ENCODE measurements around the gene C19orf73. TPM values are rescaled to one million over a fixed set of nuclear protein-coding genes. Genes with fewer than 3 reads are reported as not detected.

Gene C19orf73
- total and polyA plus RNA-seq, 9 of the 15 experiments (the other 6 are each of a cell fraction or from before 2014, with no cell fraction given): 0.08 to 7.4 (median 1.4) TPM

DNA sequence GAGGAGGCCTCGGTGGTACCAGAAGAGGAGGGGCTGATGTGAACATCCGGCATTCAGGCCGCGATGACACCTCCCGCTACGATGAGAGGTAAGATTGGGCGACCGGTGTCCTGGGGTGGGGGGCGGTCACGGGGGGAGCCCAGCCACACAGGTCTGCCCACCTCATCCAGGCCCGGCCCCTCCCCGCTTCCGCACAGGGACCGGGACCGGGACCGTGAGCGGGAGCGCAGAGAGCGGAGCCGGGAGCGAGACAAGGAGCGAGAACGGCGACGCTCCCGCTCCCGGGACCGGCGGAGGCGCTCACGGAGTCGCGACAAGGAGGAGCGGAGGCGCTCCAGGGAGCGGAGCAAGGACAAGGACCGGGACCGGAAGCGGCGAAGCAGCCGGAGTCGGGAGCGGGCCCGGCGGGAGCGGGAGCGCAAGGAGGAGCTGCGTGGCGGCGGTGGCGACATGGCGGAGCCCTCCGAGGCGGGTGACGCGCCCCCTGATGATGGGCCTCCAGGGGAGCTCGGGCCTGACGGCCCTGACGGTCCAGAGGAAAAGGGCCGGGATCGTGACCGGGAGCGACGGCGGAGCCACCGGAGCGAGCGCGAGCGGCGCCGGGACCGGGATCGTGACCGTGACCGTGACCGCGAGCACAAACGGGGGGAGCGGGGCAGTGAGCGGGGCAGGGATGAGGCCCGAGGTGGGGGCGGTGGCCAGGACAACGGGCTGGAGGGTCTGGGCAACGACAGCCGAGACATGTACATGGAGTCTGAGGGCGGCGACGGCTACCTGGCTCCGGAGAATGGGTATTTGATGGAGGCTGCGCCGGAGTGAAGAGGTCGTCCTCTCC lies 11.1 kb downstream of the C19orf73 start:
- in situ Hi-C loops (cut with MboI): no loop called here
- FAIRE-seq: no peak

More for the DNA sequence above, 11.1 kb downstream of the C19orf73 start:
- POLR2A ChIA-PET: interaction anchor here (0.8 to 2.2 kb wide), 3 partner anchors 10 to 20 kb away, joined by 3 to 12 read pairs (median 5); no protein-coding TSS in a partner anchor
- intact Hi-C loops (cut with micrococcal nuclease): no loop called here
- Histone ChIP-seq H3K4me2 (ENCODE audit: insufficient read depth, low read length) (no peak overlapping the region), H3K9me1 (ENCODE audit: control insufficient read depth, insufficient read depth, low read length) (peaks cover 11% of the 10 kb centered on the region), H4K20me1 (replicated peaks; ENCODE audit: control insufficient read depth, insufficient read depth, low read length) (peaks cover 17% of the 10 kb centered on the region), H3K79me2 (ENCODE audit: control insufficient read depth, insufficient read depth, low read length) (peaks cover 5% of the 10 kb centered on the region; the same call in 2 of the 3 replicates), H3K4me3 (no peak overlapping the region), H3K27ac (ENCODE audit: extremely low read depth, low read depth, low read length) (no peak overlapping the region), H2AFZ (ENCODE audit: low read depth, low read length) (no peak overlapping the region), H3K9me3 (replicated peaks; ENCODE audit: control insufficient read depth, insufficient read depth, low read depth, low read length) (no peaks in the 10 kb centered on the region), H3K9ac (ENCODE audit: insufficient read depth in 1 of 2, low read depth in 2 of 2, low read length in 2 of 2) (0 out of 4 replicates have a peak overlapping the region, but pooled peaks of 1 of the 2 experiments have one; percentile 11), H3K27me3 (ENCODE audit: control insufficient read depth in 2 of 2, insufficient read depth in 2 of 2, low read length in 2 of 2) (no peaks in the 10 kb centered on the region), H3K4me1 (replicated peaks in 1 of 2; ENCODE audit: control insufficient read depth in 2 of 2, insufficient read depth in 2 of 2, low read length in 2 of 2) (peaks cover 12 to 52% of the 10 kb centered on the region in 2 experiments), H3K36me3 (ENCODE audit: control insufficient read depth, insufficient read depth, low read length) (peaks cover 71% of the 10 kb centered on the region)
- TSS peak; percentile 76 for BruUV-seq (replicated peaks)
- CTCF ChIA-PET (ENCODE audit: low intra/inter-chr PET ratio): interaction anchor here (1.5 kb wide), 1 partner anchor 11 kb away, joined by 4 read pairs; no protein-coding TSS in a partner anchor
- TF ChIP-seq FIP1L1 (IDR thresholded peaks at IDR 0.05; ENCODE audit: low read depth, low read length, poor library complexity, severe bottlenecking): peak; percentile 65
- TF ChIP-seq RB1 (IDR thresholded peaks at IDR 0.05; ENCODE audit: low read depth): 0 out of 2 replicates have a peak, but pooled peaks have one; percentile 14
- TF ChIP-seq RBFOX2 (IDR thresholded peaks at IDR 0.05; ENCODE audit: low read depth, low read length): peak; percentile 70
- TF ChIP-seq NONO (IDR thresholded peaks at IDR 0.05; ENCODE audit: low read depth in 2 of 2, low read length in 1 of 2): no peak
- no peak for TF ChIP-seq SMAD3 (CRISPR knock-in tag; conservative IDR thresholded peaks at IDR 0.05)
- peak; percentile 79 for TF ChIP-seq POLR2G (IDR thresholded peaks at IDR 0.05; ENCODE audit: low read depth, low read length)
- TF ChIP-seq PRPF4 (IDR thresholded peaks at IDR 0.05; ENCODE audit: insufficient read depth, low read depth, low read length, poor library complexity, severe bottlenecking): peak; percentile 33
- no peak for TF ChIP-seq ZBTB7A (IDR thresholded peaks at IDR 0.05; ENCODE audit: borderline replicate concordance, control insufficient read depth, low read depth, low read length)
- TF ChIP-seq POLR2AphosphoS5 (IDR thresholded peaks at IDR 0.05; ENCODE audit: control insufficient read depth, insufficient read depth, low read depth, low read length): peak; percentile 18; the same call in 1 of the 2 replicates
- TF ChIP-seq, protein P1, sequence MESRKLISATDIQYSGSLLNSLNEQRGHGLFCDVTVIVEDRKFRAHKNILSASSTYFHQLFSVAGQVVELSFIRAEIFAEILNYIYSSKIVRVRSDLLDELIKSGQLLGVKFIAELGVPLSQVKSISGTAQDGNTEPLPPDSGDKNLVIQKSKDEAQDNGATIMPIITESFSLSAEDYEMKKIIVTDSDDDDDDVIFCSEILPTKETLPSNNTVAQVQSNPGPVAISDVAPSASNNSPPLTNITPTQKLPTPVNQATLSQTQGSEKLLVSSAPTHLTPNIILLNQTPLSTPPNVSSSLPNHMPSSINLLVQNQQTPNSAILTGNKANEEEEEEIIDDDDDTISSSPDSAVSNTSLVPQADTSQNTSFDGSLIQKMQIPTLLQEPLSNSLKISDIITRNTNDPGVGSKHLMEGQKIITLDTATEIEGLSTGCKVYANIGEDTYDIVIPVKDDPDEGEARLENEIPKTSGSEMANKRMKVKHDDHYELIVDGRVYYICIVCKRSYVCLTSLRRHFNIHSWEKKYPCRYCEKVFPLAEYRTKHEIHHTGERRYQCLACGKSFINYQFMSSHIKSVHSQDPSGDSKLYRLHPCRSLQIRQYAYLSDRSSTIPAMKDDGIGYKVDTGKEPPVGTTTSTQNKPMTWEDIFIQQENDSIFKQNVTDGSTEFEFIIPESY (CRISPR knock-in tag; IDR thresholded peaks at IDR 0.05): peak; percentile 92
- peak; percentile 75 for TF ChIP-seq RBM22 (IDR thresholded peaks at IDR 0.05; ENCODE audit: low read depth, low read length, poor library complexity, severe bottlenecking)
- DNase-seq (ENCODE audit: extremely low read depth in 1 of 4, low spot score in 3 of 4) (peak in 1 of 4 experiments; percentile 24), ATAC-seq (no peak)
- WGBS (ENCODE audit: insufficient coverage, low coverage, missing lambda C conversion rate): 99% methylated on average over 30 of the region's 93 CpGs

Measured in K562 (cell line).